SH-SY5Y (cell line): Measurements from ENCODE around the gene SNX15.

Experiments used
- GATA2 ChIP-seq: IDR thresholded peaks from 2 replicates; pipeline ENCODE4 v1.6.1; 2011; ENCODE audit warnings: mild to moderate bottlenecking, low read depth, low read length
- GATA3 ChIP-seq: IDR thresholded peaks from 2 replicates; pipeline ENCODE4 v1.6.1; 2011; ENCODE audit warnings: low read depth, mild to moderate bottlenecking, low read length, moderate library complexity

SNX15 gene

GRCh38 chr11:65059959-65060824, 33.0 kb downstream of the SNX15 start:
- TF ChIP-seq GATA3 (no peak), GATA2 (no peak)

- TF ChIP-seq GATA2 (no peak), GATA3 (no peak)
These were observed 33.7 kb downstream of the SNX15 start for GRCh38 chr11:65060913-65061408.

GRCh38 chr11:65063532-65063931, 36.3 kb downstream of the SNX15 start:
- no peak for TF ChIP-seq GATA2
- TF ChIP-seq GATA3, result no peak

GRCh38 chr11:65064847-65065240, 37.6 kb downstream of the SNX15 start:
- TF ChIP-seq GATA3 (no peak), GATA2 (no peak)

GRCh38 chr11:65065851-65066250, 38.6 kb downstream of the SNX15 start:
- no peak for TF ChIP-seq GATA3
- no peak for TF ChIP-seq GATA2

GRCh38 chr11:65066315-65066714, 39.1 kb downstream of the SNX15 start:
- TF ChIP-seq GATA2 (no peak), GATA3 (no peak)

- TF ChIP-seq GATA3 (no peak), GATA2 (no peak)
These were observed 39.6 kb downstream of the SNX15 start for GRCh38 chr11:65066805-65067291.

GRCh38 chr11:65067446-65067845, 40.2 kb downstream of the SNX15 start:
- TF ChIP-seq GATA2 (no peak), GATA3 (no peak)

- TF ChIP-seq GATA3 (no peak), GATA2 (no peak)
These were observed 42.0 kb downstream of the SNX15 start for GRCh38 chr11:65069217-65069616.

GRCh38 chr11:65071907-65072630, 44.8 kb downstream of the SNX15 start:
- no peak for TF ChIP-seq GATA2

GRCh38 chr11:65072631-65072966, 45.4 kb downstream of the SNX15 start:
- TF ChIP-seq GATA3, result no peak
- no peak for TF ChIP-seq GATA2

- TF ChIP-seq GATA3, result no peak
- no peak for TF ChIP-seq GATA2
These were observed 50.2 kb downstream of the SNX15 start for GRCh38 chr11:65077451-65077850.

- TF ChIP-seq GATA2 (no peak), GATA3 (no peak)
These were observed 50.9 kb downstream of the SNX15 start for GRCh38 chr11:65078151-65078550.

- TF ChIP-seq GATA2 (no peak), GATA3 (no peak)
These were observed 51.6 kb downstream of the SNX15 start for GRCh38 chr11:65078786-65079342.
